Esophagus squamous epithelium (tissue), 5 donors: ENCODE results near the gene KIZ. TPM values are rescaled to one million over a fixed set of nuclear protein-coding genes. Genes with fewer than 3 reads are reported as not detected.

Experiments used
- DNase-seq: peaks from one replicate; lab custom pipeline; 2025; lab: John Stamatoyannopoulos, UW
- H3K27ac ChIP-seq, 4 donors: fragments of 200-600 bp; sonication (generic); one replicate each; pipeline ENCODE4 v1.5.1; 2016 to 2019; ENCODE audit warnings: mild to moderate bottlenecking in 1 of 4
- H3K27me3 ChIP-seq, 4 donors: fragments of 200-600 bp; sonication (generic); 1 replicate in 3 of 4; 2 replicates in 1 of 4; pipeline versions ENCODE4 v1.5.1 to v1.6.0; 2017 to 2021; ENCODE audit warnings: antibody characterized with exemption in 1 of 4
- H3K36me3 ChIP-seq, 3 donors: fragments of 200-600 bp; sonication (generic); one replicate each; pipeline ENCODE4 v1.5.1; 2016 to 2019
- H3K4me1 ChIP-seq, 3 donors: fragments of 200-600 bp; sonication (generic); one replicate each; pipeline ENCODE4 v1.5.1; 2017 to 2019
- H3K4me3 ChIP-seq, 4 donors: fragments of 200-600 bp; sonication (generic); 1 replicate in 3 of 4; 2 replicates in 1 of 4; pipeline ENCODE4 v1.5.1; 2016 to 2019; ENCODE audit warnings: mild to moderate bottlenecking in 2 of 4, moderate library complexity in 1 of 4
- H3K9me3 ChIP-seq, 3 donors: fragments of 200-600 bp; sonication (generic); one replicate each; pipeline ENCODE4 v1.5.1; 2016 to 2019
- CTCF ChIP-seq, 6 experiments: fragments of 450-650 bp in 4 of 6; fragments of 200-600 bp in 2 of 6; sonication (generic) in 2 of 6; IDR thresholded peaks; one replicate each; pipeline ENCODE4 v1.5.1; 2016 to 2019; ENCODE audit warnings: antibody characterized with exemption in 6 of 6, mild to moderate bottlenecking in 4 of 6, moderate library complexity in 4 of 6
- POLR2A ChIP-seq, 4 donors: fragments of 450-650 bp; IDR thresholded peaks; one replicate each; pipeline ENCODE4 v1.6.1; 2017; ENCODE audit warnings: antibody characterized with exemption in 4 of 4, mild to moderate bottlenecking in 4 of 4, moderate library complexity in 3 of 4
- WGBS, 2 donors: methylation state at CpG; one replicate each; pipeline ENCODE4 v1.1.5; 2018; 5-methylcytosine and 5-hydroxymethylcytosine counted together
- intact Hi-C: fragments of 100-400 bp; cut with DNase I; formaldehyde crosslinking; loops from one replicate; pipeline ENCODE4 v1.15.0; 2022
- total RNA-seq, 4 donors: library from RNA; depleted of rRNA; stranded (reverse); fragments of >200 nt; gene quantifications; one replicate each; pipeline ENCODE4 v1.1.0, GENCODE V29; 2016
- donor health status: DM: yes; HTN: yes; CAD: no.

The KIZ gene
- total RNA-seq, 4 donors from 2014 or later = 2.2 to 15.3 (median 9.1) TPM

DNA sequence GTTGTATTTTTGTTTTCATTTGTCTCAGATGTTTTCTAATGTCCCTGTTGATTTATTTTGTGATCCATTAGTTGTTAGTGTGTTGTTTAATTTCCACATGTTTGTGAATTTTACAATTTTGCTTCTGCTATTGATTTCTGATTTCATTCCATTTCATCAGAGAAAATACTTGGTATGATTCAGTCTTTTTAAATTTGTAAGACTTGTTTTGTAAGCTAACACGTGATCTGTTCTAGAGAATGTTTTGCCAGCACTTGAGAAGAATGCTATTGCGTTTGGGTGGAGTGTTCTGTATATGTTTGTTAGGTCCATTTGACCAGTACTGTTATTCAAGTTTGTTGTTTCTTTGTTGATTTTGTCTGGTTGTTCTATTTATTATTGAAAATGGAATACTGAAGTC lies 53.9 kb downstream of the KIZ start:
- H3K27me3 ChIP-seq = no peaks in the 10 kb centered on the region
- no peak for TF ChIP-seq POLR2A (IDR thresholded peaks at IDR 0.05)
- TF ChIP-seq CTCF (IDR thresholded peaks at IDR 0.05) = no peak
- H3K27ac ChIP-seq = no peak overlapping the region
- 48 to 68% methylated on average over 2 of the region's 2 CpGs for WGBS, 2 donors
- DNase-seq = no peak
- no peaks in the 10 kb centered on the region for H3K36me3 ChIP-seq
- H3K4me3 ChIP-seq = no peak overlapping the region
- intact Hi-C loops = no loop called here
- peaks cover 0 to 9% (median 0%) of the 10 kb centered on the region in 3 donors for H3K9me3 ChIP-seq
- H3K4me1 ChIP-seq = no peaks in the 10 kb centered on the region

DNA sequence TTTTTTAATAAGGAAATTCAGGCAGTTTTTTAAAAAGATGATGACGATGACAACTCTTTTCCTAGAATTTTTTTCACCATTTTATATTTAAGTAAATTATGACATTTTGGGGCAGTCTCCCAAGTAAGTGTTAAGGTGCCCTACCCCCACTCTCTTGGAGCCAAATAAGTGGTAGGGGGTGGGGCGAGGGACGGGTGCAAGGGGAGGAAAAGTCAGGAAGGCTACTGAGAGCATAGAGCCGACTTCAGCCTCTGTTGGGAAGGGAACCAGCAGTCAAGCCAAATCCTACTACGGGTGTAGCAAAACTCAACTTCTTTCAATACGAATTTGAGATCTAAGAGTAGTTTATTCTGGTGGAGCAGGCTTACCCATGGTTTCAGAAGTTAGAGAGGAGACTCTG lies 54.4 kb downstream of the KIZ start:
- TF ChIP-seq POLR2A (IDR thresholded peaks at IDR 0.05) = no peak
- no peak for TF ChIP-seq CTCF (IDR thresholded peaks at IDR 0.05)
- DNase-seq = no peak
- H3K9me3 ChIP-seq = peaks cover 0 to 9% (median 0%) of the 10 kb centered on the region in 3 donors
- no peak overlapping the region for H3K4me3 ChIP-seq
- no peaks in the 10 kb centered on the region for H3K36me3 ChIP-seq
- H3K4me1 ChIP-seq = no peaks in the 10 kb centered on the region
- intact Hi-C loops = no loop called here
- no peaks in the 10 kb centered on the region for H3K27me3 ChIP-seq
- H3K27ac ChIP-seq = no peak overlapping the region
- 77 to 78% methylated on average over 4 to 6 of the region's 6 CpGs for WGBS, 2 donors

GRCh38 chr20:21181028-21181427 lies 55.1 kb downstream of the KIZ start:
- Histone ChIP-seq H3K4me1 (no peaks in the 10 kb centered on the region), H3K36me3 (no peaks in the 10 kb centered on the region), H3K27ac (no peak overlapping the region), H3K4me3 (no peak overlapping the region), H3K27me3 (no peaks in the 10 kb centered on the region), H3K9me3 (peaks cover 0 to 9% (median 0%) of the 10 kb centered on the region in 3 donors)
- intact Hi-C loops = no loop called here
- WGBS, 2 donors = 88 to 89% methylated on average over 2 to 3 of the region's 3 CpGs
- TF ChIP-seq CTCF (IDR thresholded peaks at IDR 0.05) (no peak), POLR2A (IDR thresholded peaks at IDR 0.05) (no peak)
- DNase-seq = no peak

DNA sequence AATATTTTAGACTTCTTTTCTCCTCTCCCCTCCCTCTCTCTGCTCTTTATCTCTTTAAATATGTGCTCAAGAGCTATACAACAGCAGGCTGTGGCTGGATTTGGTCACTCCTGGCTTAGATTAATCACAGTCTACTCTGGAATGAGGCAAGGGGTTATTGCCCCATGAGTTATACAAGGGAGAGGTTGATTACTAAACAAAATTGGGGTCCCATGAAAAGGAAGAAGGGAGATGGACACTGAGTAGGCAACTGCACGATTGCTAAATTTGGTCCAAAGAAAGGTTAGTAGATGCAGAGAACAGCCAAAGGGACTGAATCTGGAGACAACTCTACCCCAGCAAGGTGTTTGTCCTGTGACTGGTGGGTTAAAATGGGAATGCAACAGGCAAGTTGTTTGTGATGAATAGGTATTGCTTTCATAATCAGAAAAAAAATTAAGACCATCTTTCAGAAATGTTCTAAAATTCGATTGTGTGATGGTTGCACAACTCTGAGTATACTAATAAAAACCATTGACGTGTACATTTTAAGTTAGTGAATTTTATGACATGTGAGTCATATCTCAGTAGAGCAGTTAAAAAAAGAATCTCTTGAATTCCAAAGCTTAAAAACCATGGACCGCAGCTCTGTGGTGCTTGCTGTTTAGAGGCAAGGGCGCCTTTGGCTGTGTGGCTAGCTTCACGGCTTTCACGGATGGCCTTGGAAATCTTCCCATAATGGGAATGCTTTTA lies 57.1 kb downstream of the KIZ start:
- Histone ChIP-seq H3K4me3 (no peak overlapping the region), H3K4me1 (no peaks in the 10 kb centered on the region), H3K27me3 (no peaks in the 10 kb centered on the region), H3K36me3 (no peaks in the 10 kb centered on the region), H3K9me3 (no peaks in the 10 kb centered on the region), H3K27ac (no peak overlapping the region)
- TF ChIP-seq CTCF (IDR thresholded peaks at IDR 0.05) (no peak), POLR2A (IDR thresholded peaks at IDR 0.05) (no peak)
- no peak for DNase-seq
- WGBS, 2 donors = 67 to 76% methylated on average over 7 of the region's 7 CpGs
- intact Hi-C loops = no loop called here

GRCh38 chr20:21183722-21184121 lies 57.8 kb downstream of the KIZ start:
- H3K36me3 ChIP-seq = no peaks in the 10 kb centered on the region
- no peak for DNase-seq
- intact Hi-C loops = no loop called here
- TF ChIP-seq POLR2A (IDR thresholded peaks at IDR 0.05) = no peak
- TF ChIP-seq CTCF (IDR thresholded peaks at IDR 0.05) = no peak
- no peak overlapping the region for H3K4me3 ChIP-seq
- no peak overlapping the region for H3K27ac ChIP-seq
- WGBS, 2 donors = 77 to 93% methylated on average over 2 of the region's 2 CpGs
- no peaks in the 10 kb centered on the region for H3K27me3 ChIP-seq
- H3K4me1 ChIP-seq = no peaks in the 10 kb centered on the region
- no peaks in the 10 kb centered on the region for H3K9me3 ChIP-seq
